SH-SY5Y (cell line): ENCODE results near the gene GRIP1.

Experiments used
- GATA2 ChIP-seq: IDR thresholded peaks from 2 replicates; pipeline ENCODE4 v1.6.1; 2011; ENCODE audit warnings: mild to moderate bottlenecking, low read depth, low read length
- GATA3 ChIP-seq: IDR thresholded peaks from 2 replicates; pipeline ENCODE4 v1.6.1; 2011; ENCODE audit warnings: low read depth, mild to moderate bottlenecking, low read length, moderate library complexity

GRIP1 gene

GRCh38 chr12:66379616-66380015 is 299.3 kb downstream of the GRIP1 start:
- TF ChIP-seq GATA2 (no peak), GATA3 (no peak)

- TF ChIP-seq GATA2: no peak
- TF ChIP-seq GATA3: peak; percentile 28; the same call in 1 of the 2 replicates
Measured at GRCh38 chr12:66375560-66375959, 303.3 kb downstream of the GRIP1 start.

GRCh38 chr12:66371982-66372381 is 306.9 kb downstream of the GRIP1 start:
- TF ChIP-seq GATA2: no peak
- TF ChIP-seq GATA3: no peak

- TF ChIP-seq GATA3 (no peak), GATA2 (peak; percentile 16; the same call in 1 of the 2 replicates)
Measured at GRCh38 chr12:66367015-66367667, 311.7 kb downstream of the GRIP1 start.

- TF ChIP-seq GATA2 (no peak), GATA3 (no peak)
Measured at GRCh38 chr12:66365718-66366490, 313.0 kb downstream of the GRIP1 start.

- TF ChIP-seq GATA2 (no peak), GATA3 (no peak)
Measured at GRCh38 chr12:66361703-66362102, 317.2 kb downstream of the GRIP1 start.

- TF ChIP-seq GATA2 (no peak), GATA3 (no peak)
Measured at GRCh38 chr12:66359300-66359699, 319.6 kb downstream of the GRIP1 start.

- TF ChIP-seq GATA2 (no peak), GATA3 (no peak)
Measured at GRCh38 chr12:66354291-66354690, 324.6 kb downstream of the GRIP1 start.

- TF ChIP-seq GATA3 (no peak), GATA2 (no peak)
Measured at GRCh38 chr12:66352899-66353298, 326.0 kb downstream of the GRIP1 start.

- TF ChIP-seq GATA2 (no peak), GATA3 (no peak)
Measured at GRCh38 chr12:66352197-66352596, 326.7 kb downstream of the GRIP1 start.

- no peak for TF ChIP-seq GATA2
- no peak for TF ChIP-seq GATA3
Measured at GRCh38 chr12:66351301-66351700, 327.6 kb downstream of the GRIP1 start.

GRCh38 chr12:66345956-66346355 is 332.9 kb downstream of the GRIP1 start:
- no peak for TF ChIP-seq GATA2
- TF ChIP-seq GATA3: no peak

- TF ChIP-seq GATA2 (no peak), GATA3 (no peak)
Measured at GRCh38 chr12:66345212-66345611, 333.7 kb downstream of the GRIP1 start.

GRCh38 chr12:66341126-66341525 is 337.8 kb downstream of the GRIP1 start:
- TF ChIP-seq GATA2 (no peak), GATA3 (no peak)

- TF ChIP-seq GATA2: no peak
- no peak for TF ChIP-seq GATA3
Measured at GRCh38 chr12:66340131-66340530, 338.7 kb downstream of the GRIP1 start.
